BLaER1 treated with 17β-estradiol and CSF1 and Interleukin-3, amounts not matched to agents 10 nM and 100 nM (cell line): ENCODE results near the gene TANGO2.

Experiments
- H3K27ac ChIP-seq, 11 experiments: shearing (Covaris generic); formaldehyde crosslinking; 2 replicates each; pipeline ENCODE4 v1.8.1; 2022
- H3K27me3 ChIP-seq, 11 experiments: shearing (Covaris generic); formaldehyde crosslinking; 2 replicates each; pipeline ENCODE4 v1.8.1; 2022
- H3K36me3 ChIP-seq, 11 experiments: shearing (Covaris generic); formaldehyde crosslinking; 2 replicates each; pipeline ENCODE4 v1.8.1; 2022
- H3K4me1 ChIP-seq, 10 experiments: shearing (Covaris generic); formaldehyde crosslinking; 2 replicates each; pipeline ENCODE4 v1.8.1; 2022
- H3K4me2 ChIP-seq, 11 experiments: shearing (Covaris generic); formaldehyde crosslinking; 2 replicates each; pipeline ENCODE4 v1.8.1; 2022
- H3K4me3 ChIP-seq, 10 experiments: shearing (Covaris generic); formaldehyde crosslinking; 2 replicates each; pipeline ENCODE4 v1.8.1; 2022
- H3K9ac ChIP-seq, 11 experiments: shearing (Covaris generic); formaldehyde crosslinking; 2 replicates each; pipeline ENCODE4 v1.8.1; 2022
- H3K9me3 ChIP-seq, 11 experiments: shearing (Covaris generic); formaldehyde crosslinking; replicated peaks in 1 of 11; 2 replicates each; pipeline ENCODE4 v1.8.1; 2022
- H4K20me1 ChIP-seq, 11 experiments: shearing (Covaris generic); formaldehyde crosslinking; 2 replicates each; pipeline ENCODE4 v1.8.1; 2022
- Cebpa-rat ChIP-seq, 11 experiments: shearing (Covaris generic); IDR thresholded peaks; 2 replicates each; pipeline ENCODE4 v1.8.1; 2022

The TANGO2 gene

DNA sequence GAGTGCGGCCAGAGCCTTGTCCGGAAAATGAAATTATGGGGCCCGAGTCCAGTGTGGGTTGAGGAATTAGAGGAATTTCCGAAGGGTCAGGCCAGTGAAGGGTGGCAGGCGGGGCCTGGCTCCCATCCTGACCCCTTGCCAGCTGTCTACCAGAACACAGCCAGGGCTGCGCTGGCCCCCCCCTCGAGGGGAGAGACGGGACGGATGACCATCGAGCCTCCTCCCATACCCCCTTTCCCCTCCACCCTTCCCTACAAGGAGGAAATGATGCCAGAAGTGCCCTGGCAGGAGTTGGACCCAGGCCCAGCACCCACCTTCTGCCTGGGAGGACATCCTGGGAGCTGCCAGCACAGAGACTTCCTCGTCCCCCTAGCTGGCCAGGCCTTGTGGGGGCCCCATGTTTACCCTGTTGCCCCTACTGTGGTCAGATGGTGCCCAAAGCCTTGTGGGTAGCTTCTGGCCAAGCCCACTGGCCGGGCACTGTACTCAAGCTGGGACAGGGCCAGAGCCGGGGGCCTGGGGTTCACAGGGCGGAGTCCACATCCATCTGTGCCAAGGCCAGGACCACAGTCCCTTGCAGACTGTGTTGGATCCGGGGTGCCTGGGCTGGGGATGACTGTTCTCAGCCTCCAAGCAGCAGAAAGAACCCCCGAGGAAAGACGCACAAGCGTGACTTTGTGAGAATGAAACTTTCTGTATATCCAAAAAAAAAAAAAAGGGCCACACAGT, 25.1 kb upstream of the TANGO2 start:
- TF ChIP-seq Cebpa-rat (IDR thresholded peaks at IDR 0.05), result no peak
- Histone ChIP-seq H3K9me3 (no peaks in the 10 kb centered on the region), H3K4me3 (no peak overlapping the region), H3K9ac (0 out of 22 replicates have a peak overlapping the region, but pooled peaks of 1 of the 11 experiments have one; percentile 7), H3K4me1 (peaks cover 22 to 88% (median 79%) of the 10 kb centered on the region in 10 experiments), H3K27me3 (peaks cover 0 to 9% (median 0%) of the 10 kb centered on the region in 11 experiments; a peak in 1 of 22 replicates), H4K20me1 (peaks cover 0 to 19% (median 0%) of the 10 kb centered on the region in 11 experiments; a peak in 4 of 22 replicates), H3K4me2 (peak overlapping the region; percentile 23 to 84 (median 75)), H3K36me3 (no peaks in the 10 kb centered on the region), H3K27ac (peak overlapping the region in 2 of 11 experiments; percentile 27 to 31; a peak in 2 of 22 replicates)

DNA sequence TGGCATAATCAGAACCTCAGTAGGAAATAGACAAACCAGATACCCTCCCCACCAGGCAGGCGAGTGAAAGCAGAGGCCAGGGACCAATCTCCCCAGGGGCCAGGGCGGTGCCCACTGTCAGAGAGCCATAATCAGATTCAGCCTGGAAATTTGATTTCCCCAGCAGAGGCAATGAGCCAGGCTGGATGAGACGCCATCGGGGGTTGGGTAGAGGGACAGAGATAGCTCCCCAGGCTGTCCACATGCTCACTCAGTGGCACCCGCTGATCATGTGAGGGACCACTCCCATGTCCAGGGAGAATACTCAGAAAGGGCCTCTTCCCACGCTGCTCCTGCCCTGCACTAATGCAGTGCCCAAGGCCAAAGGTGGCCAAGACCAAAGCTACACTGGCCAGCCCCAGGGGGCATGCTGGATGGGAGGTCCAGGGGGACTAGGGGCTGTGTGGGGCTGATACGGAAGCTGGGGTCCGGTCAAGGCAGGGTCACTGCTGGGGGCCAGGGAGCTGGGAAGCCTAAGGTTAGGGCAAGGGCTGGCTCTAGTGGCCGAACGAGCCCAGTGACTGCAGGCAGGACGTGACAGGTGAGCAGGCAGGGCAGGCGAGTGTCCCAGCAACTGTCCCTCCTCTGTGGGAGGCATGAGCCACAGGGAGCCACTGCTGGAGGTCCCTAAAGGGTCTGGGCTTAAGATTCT, 24.1 kb upstream of the TANGO2 start:
- Histone ChIP-seq H3K4me2 (peak overlapping the region; percentile 28 to 84 (median 75); a peak in 20 of 22 replicates), H3K9me3 (no peaks in the 10 kb centered on the region), H3K27me3 (peaks cover 0 to 9% (median 0%) of the 10 kb centered on the region in 11 experiments; a peak in 2 of 22 replicates), H3K27ac (no peak overlapping the region), H3K4me1 (peaks cover 32 to 91% (median 81%) of the 10 kb centered on the region in 10 experiments), H3K9ac (no peak overlapping the region; a peak in 1 of 22 replicates), H3K36me3 (no peaks in the 10 kb centered on the region), H3K4me3 (no peak overlapping the region), H4K20me1 (peaks cover 0 to 11% (median 0%) of the 10 kb centered on the region in 11 experiments; a peak in 5 of 22 replicates)
- no peak for TF ChIP-seq Cebpa-rat (IDR thresholded peaks at IDR 0.05)

DNA sequence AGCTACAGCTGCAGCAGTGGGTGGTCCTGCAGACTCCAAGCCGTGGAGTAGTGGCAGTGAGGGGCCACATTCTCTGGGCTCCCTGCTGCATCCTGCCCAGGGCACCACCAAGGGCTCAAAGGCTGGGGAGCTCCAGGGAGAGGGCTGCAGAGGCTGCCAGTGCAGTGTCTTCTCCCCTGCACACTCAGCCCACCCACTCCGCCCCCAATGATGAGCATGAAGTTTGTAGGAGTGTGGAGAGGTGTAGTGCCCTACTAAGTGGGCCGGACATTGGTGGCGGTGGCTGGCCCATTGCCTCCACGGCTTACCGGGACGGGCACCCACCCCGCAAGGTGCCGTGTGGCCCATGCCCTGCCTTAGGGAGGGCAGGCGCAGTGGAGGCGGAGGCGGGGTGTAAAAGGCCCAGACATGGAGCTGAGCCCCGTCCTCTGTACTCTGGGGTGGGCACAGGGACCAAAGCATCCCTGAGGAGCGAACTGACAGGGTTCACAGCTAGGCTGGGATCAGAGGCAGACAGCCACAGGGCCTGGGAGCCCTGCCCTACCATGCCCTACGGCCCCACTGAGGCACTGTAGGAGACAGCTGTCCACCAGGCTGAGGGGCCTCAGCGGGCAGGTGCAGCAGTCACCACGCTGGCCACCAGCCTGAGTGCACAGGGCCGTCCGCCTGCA, 23.2 kb upstream of the TANGO2 start:
- peak overlapping the region; percentile 5 to 84 (median 75); a peak in 20 of 22 replicates for H3K4me2 ChIP-seq
- H3K9ac ChIP-seq, result peak overlapping the region in 4 of 11 experiments; percentile 2 to 53 (median 32); a peak in 3 of 22 replicates
- H4K20me1 ChIP-seq, result peaks cover 0 to 11% (median 0%) of the 10 kb centered on the region in 11 experiments; a peak in 5 of 22 replicates
- no peaks in the 10 kb centered on the region for H3K36me3 ChIP-seq
- no peak for TF ChIP-seq Cebpa-rat (IDR thresholded peaks at IDR 0.05)
- peaks cover 37 to 91% (median 81%) of the 10 kb centered on the region in 10 experiments for H3K4me1 ChIP-seq
- no peak overlapping the region for H3K4me3 ChIP-seq
- H3K9me3 ChIP-seq, result peaks cover 0 to 6% (median 0%) of the 10 kb centered on the region in 11 experiments; a peak in 4 of 22 replicates
- H3K27me3 ChIP-seq, result peaks cover 0 to 15% (median 0%) of the 10 kb centered on the region in 11 experiments; a peak in 2 of 22 replicates
- no peak overlapping the region for H3K27ac ChIP-seq

DNA sequence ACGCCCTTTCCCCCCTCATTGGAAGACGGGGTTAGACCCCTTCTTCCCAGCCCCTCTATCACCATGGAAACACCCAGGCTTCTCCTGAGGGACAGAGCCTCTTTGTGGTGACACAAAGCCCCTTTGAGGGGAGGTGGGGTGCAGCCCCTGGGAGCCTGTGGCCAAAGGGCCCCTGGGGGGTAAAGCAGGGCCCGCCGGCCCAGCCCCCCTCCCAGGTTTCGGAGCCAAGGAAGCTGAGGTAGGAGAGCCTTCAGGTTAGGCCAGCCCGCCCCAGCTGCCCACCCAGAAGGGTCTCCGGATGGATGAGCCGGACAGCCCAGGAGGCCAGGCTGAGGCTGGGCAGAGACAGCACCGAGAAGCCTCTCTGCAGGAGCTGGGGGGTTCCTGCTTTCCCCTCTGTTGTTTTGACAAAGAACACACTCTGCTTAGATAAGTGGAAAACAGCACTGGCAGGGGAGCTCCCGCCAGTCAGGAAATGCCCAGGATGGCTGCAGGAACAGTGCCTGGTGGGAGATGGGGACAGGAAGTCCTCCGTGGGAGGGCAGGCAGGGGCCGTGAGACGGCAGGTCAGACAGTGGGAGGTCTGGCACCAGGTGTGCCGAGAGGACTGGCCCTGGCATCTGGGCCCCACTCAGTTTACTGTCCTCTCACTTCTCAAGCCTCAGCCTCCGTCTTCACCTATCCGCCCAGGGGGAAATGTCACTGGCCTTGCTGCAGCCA, 22.5 kb upstream of the TANGO2 start:
- peak overlapping the region in 7 of 11 experiments; percentile 2 to 53 (median 23); a peak in 5 of 22 replicates for H3K9ac ChIP-seq
- peaks cover 0 to 11% (median 0%) of the 10 kb centered on the region in 11 experiments; a peak in 5 of 22 replicates for H4K20me1 ChIP-seq
- no peak overlapping the region for H3K27ac ChIP-seq
- peaks cover 37 to 88% (median 80%) of the 10 kb centered on the region in 10 experiments for H3K4me1 ChIP-seq
- peaks cover 4 to 13% (median 5%) of the 10 kb centered on the region in 11 experiments; a peak in 20 of 22 replicates for H3K9me3 ChIP-seq
- H3K4me3 ChIP-seq, result no peak overlapping the region; a peak in 1 of 20 replicates
- TF ChIP-seq Cebpa-rat (IDR thresholded peaks at IDR 0.05), result no peak
- H3K36me3 ChIP-seq, result 0 out of 22 replicates have a peak, but pooled peaks cover 0 to 4% (median 0%) of the 10 kb centered on the region in 11 experiments
- peak overlapping the region; percentile 5 to 84 (median 75) for H3K4me2 ChIP-seq
- peaks cover 0 to 15% (median 0%) of the 10 kb centered on the region in 11 experiments; a peak in 2 of 22 replicates for H3K27me3 ChIP-seq

DNA sequence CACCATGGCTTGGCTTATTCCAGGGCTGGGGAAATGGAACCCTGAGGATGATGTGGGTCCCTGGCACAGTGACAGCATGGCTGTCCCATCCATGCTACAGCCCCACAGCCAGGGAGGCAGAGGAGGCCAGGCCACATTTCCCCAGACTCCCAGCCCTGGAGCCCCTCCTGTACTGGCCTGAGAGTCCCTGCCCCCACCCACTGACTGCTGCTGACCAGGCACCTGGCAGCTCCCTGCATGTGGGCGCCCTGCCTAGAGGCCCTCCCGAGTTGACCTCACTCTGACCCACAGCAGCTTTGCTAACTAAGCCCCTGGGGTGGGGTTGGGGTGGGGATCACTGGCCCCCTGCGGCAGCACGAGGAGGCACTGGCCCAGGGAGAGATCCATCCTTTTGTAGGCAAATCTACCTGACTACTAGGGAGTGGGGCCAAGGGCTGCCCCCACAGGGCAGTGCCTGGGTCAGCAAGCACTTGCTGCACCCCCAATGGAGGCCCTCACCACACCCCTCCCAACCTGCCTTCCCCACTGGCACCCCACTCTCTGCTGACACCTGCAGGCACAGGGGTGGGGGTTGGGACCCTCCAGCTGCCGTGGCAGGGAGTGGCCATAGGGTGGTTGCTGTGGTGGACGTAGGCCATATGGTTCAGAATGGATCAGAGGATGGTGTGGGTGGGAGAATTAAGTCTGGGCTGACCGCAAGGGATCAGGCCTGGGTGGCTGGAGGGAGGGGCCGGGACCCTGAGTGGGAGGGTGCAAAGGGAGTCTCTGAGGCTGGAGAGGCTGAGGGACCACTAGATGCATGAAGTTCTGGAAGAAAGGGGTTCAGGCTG, 21.7 kb upstream of the TANGO2 start:
- Histone ChIP-seq H4K20me1 (peaks cover 0 to 11% (median 0%) of the 10 kb centered on the region in 11 experiments; a peak in 5 of 22 replicates), H3K9ac (peak overlapping the region in 3 of 11 experiments; percentile 2 to 23 (median 2); a peak in 3 of 22 replicates), H3K27me3 (peaks cover 0 to 15% (median 0%) of the 10 kb centered on the region in 11 experiments; a peak in 2 of 22 replicates), H3K27ac (no peak overlapping the region), H3K36me3 (peaks cover 0 to 7% (median 0%) of the 10 kb centered on the region in 11 experiments; a peak in 3 of 22 replicates), H3K4me2 (peak overlapping the region; percentile 5 to 93 (median 75); a peak in 20 of 22 replicates), H3K9me3 (peaks cover 11 to 21% (median 13%) of the 10 kb centered on the region in 11 experiments), H3K4me3 (no peak overlapping the region), H3K4me1 (peaks cover 37 to 85% (median 80%) of the 10 kb centered on the region in 10 experiments)
- no peak for TF ChIP-seq Cebpa-rat (IDR thresholded peaks at IDR 0.05)

DNA sequence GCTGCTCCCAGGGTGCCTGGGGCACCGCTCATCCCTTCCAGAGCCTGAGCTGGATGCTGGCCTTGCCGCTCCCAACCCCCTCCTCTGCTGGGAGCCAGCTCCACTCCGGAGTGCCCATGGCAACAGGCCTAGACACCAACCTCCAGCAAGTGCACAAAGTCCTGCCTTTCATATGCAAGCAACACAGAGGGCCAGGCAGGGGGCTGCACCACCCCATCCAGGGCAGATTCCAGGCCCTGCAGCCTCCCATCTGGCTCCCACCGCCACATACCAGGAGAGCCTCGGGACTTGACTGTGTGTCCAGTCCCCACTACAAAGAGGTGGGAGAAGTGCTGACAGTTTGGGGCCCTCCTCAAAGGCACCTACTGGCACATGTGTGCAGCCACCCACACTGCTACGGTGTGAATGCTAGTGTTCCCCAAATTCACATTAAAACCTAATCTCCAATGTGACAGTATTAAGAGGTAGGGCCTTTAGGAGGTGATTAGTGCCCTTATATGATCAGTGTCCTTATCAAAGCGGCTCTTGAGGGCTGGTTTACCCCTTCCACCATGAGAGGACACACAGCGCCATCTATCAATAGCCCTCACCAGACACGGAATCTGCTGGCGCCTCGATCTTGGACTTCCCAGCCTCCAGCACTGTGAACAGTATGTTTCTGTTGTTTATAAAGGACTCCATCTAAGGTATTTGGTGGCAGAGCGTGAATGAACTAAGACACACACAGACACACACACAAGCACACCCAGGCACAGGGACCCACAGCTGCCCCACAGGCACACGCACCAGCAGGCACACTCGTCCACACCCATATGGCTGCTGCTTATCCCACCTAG, 20.4 kb upstream of the TANGO2 start:
- TF ChIP-seq Cebpa-rat (IDR thresholded peaks at IDR 0.05), result no peak
- Histone ChIP-seq H3K4me3 (no peak overlapping the region), H3K4me1 (peaks cover 41 to 78% (median 73%) of the 10 kb centered on the region in 10 experiments), H3K36me3 (peaks cover 0 to 12% (median 0%) of the 10 kb centered on the region in 11 experiments; a peak in 3 of 22 replicates), H3K9me3 (peaks cover 16 to 27% (median 21%) of the 10 kb centered on the region in 11 experiments), H3K4me2 (peak overlapping the region; percentile 55 to 93 (median 76)), H3K27me3 (peaks cover 0 to 15% (median 0%) of the 10 kb centered on the region in 11 experiments; a peak in 2 of 22 replicates), H3K27ac (peak overlapping the region in 2 of 11 experiments; percentile 28 to 35; a peak in 3 of 22 replicates), H3K9ac (peak overlapping the region in 3 of 11 experiments; percentile 32 to 49 (median 44); a peak in 3 of 22 replicates), H4K20me1 (peaks cover 0 to 11% (median 0%) of the 10 kb centered on the region in 11 experiments; a peak in 5 of 22 replicates)
